Testis (tissue), 3 donors: ENCODE measurements around the gene NLK. TPM values are rescaled to one million over a fixed set of nuclear protein-coding genes. Genes with fewer than 3 reads are reported as not detected.

Experiments
- DNase-seq: peaks from one replicate; pipeline ENCODE4 v3.0.0-alpha.2; 2019
- H3K27ac ChIP-seq, 2 donors: fragments of 200-600 bp; sonication (generic); one replicate each; pipeline ENCODE4 v1.5.1; 2019
- H3K27me3 ChIP-seq: fragments of 200-600 bp; sonication (generic); one replicate; pipeline ENCODE4 v1.5.1; 2019
- H3K36me3 ChIP-seq: fragments of 200-600 bp; sonication (generic); one replicate; pipeline ENCODE4 v1.5.1; 2017; ENCODE audit warnings: low read depth; ENCODE audit errors: missing control alignments
- H3K4me1 ChIP-seq: fragments of 200-600 bp; sonication (generic); one replicate; pipeline ENCODE4 v1.5.1; 2019
- H3K4me3 ChIP-seq, 2 donors: fragments of 200-600 bp; sonication (generic); one replicate each; pipeline ENCODE4 v1.5.1; 2017 to 2019
- H3K9me3 ChIP-seq: fragments of 200-600 bp; sonication (generic); one replicate; pipeline ENCODE4 v1.5.1; 2017
- CTCF ChIP-seq, 3 experiments: fragments of 450-650 bp in 2 of 3; fragments of 200-600 bp in 1 of 3; sonication (generic) in 1 of 3; IDR thresholded peaks; one replicate each; pipeline ENCODE4 v1.5.1; 2016 to 2019; ENCODE audit warnings: antibody characterized with exemption in 3 of 3, mild to moderate bottlenecking in 2 of 3, moderate library complexity in 1 of 3
- POLR2A ChIP-seq: fragments of 450-650 bp; IDR thresholded peaks from one replicate; pipeline ENCODE4 v1.6.1; 2017; ENCODE audit warnings: antibody characterized with exemption, mild to moderate bottlenecking, moderate library complexity
- WGBS, 2 donors: methylation state at CpG; one replicate each; pipeline ENCODE4 v1.1.5; 2018; 5-methylcytosine and 5-hydroxymethylcytosine counted together
- intact Hi-C: fragments of 100-400 bp; cut with DNase I; formaldehyde crosslinking; loops from one replicate; pipeline ENCODE4 v1.15.1; 2023; ENCODE audit warnings: low total_unique reads
- polyA plus RNA-seq: library from polyadenylated mRNA; stranded (reverse); fragments of 350-450 nt; fragmentation: Illumina TruSeq; extraction: RNeasy Lipid Tissue Mini Kit (QIAGEN cat#74804); gene quantifications from one replicate; pipeline ENCODE4 v1.2.3, GENCODE V29; 2014; ENCODE audit warnings: low read depth, low replicate concordance; ENCODE audit not compliant: insufficient read depth
- total RNA-seq, 2 donors: library from RNA; depleted of rRNA; stranded (reverse); fragments of >200 nt; gene quantifications; one replicate each; pipeline ENCODE4 v1.2.3, GENCODE V29; 2016

NLK gene
- total and polyA plus RNA-seq, 3 donors from 2014 or later: 40.8 to 54.4 (median 47.0) TPM

- DNase-seq: peak; percentile 63
- H3K9me3 ChIP-seq: no peaks in the 10 kb centered on the region
- WGBS, 2 donors: 50 to 63% methylated on average over 2 of the region's 2 CpGs
- H3K27ac ChIP-seq: no peak overlapping the region
- intact Hi-C loops: no loop called here
- no peak for TF ChIP-seq POLR2A
- TF ChIP-seq CTCF (IDR thresholded peaks at IDR 0.05): no peak
- H3K4me3 ChIP-seq: no peak overlapping the region
- H3K36me3 ChIP-seq: no peaks in the 10 kb centered on the region
- peaks cover 5% of the 10 kb centered on the region for H3K4me1 ChIP-seq
- no peaks in the 10 kb centered on the region for H3K27me3 ChIP-seq
Measured at GRCh38 chr17:28187931-28188330, 145.5 kb downstream of the NLK start.

DNA sequence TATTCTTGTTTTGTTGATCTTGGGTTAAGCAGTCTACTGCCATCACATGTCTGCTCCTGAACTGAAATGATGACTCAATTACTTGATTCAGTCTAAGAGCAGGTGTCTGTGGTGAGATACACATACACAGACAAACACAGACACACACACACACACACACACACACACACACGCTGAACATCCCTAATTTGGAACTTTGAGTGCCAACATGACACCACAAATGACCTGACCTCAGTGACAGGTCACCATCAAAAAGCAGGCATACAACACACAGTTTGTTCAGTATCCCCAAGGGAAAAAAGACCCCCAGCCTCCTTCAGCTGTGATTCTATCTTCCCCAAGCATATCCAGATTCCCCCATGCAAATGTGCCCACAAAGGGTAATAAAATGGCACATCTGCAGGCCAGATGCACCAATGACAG lies 146.4 kb downstream of the NLK start:
- Histone ChIP-seq H3K27me3 (no peaks in the 10 kb centered on the region), H3K4me1 (peaks cover 5% of the 10 kb centered on the region), H3K36me3 (no peaks in the 10 kb centered on the region), H3K4me3 (no peak overlapping the region), H3K27ac (peak overlapping the region in 1 of 2 donors; percentile 42), H3K9me3 (no peaks in the 10 kb centered on the region)
- TF ChIP-seq POLR2A: no peak
- TF ChIP-seq CTCF (IDR thresholded peaks at IDR 0.05): no peak
- WGBS, 2 donors: 68 to 84% methylated on average over 1 of the region's 1 CpG
- no peak for DNase-seq
- intact Hi-C loops: no loop called here

DNA sequence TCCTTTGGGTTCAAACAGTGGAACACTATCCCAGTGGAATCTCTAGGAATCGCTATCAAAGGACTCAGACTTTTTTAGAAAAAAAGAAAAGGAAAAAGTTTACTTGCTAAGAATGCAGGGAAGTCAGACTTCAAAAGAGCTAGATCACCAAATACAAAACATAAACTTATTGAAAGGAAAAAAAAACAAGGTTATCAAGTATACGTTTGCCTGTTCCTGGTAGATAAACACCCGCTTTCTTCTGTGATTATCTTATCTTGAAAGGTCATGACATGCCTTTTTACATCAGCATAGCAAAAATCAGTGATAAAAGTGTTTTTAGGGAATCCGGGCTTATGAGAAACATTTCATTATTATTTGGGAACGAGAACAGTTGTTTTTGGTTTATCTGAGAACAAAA lies 147.2 kb downstream of the NLK start:
- WGBS, 2 donors: 31 to 61% methylated on average over 5 of the region's 5 CpGs
- intact Hi-C loops: no loop called here
- Histone ChIP-seq H3K27ac (peak overlapping the region in 1 of 2 donors; percentile 42), H3K36me3 (no peaks in the 10 kb centered on the region), H3K4me3 (no peak overlapping the region), H3K4me1 (peaks cover 5% of the 10 kb centered on the region), H3K9me3 (no peaks in the 10 kb centered on the region), H3K27me3 (no peaks in the 10 kb centered on the region)
- TF ChIP-seq CTCF (IDR thresholded peaks at IDR 0.05): no peak
- TF ChIP-seq POLR2A: no peak
- DNase-seq: no peak

DNA sequence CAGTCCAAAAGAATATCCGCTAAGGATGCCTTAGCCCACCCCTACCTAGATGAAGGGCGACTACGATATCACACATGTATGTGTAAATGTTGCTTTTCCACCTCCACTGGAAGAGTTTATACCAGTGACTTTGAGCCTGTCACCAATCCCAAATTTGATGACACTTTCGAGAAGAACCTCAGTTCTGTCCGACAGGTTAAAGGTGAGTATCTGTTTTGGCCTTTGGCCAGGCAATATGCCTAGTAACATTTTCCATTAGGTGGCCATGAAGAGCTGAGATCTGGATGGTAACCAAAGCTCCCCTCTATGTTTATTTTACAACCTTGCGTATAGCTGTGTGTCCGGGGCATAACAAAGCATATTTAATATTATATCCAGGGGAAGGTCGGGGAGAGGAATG lies 148.5 kb downstream of the NLK start:
- Histone ChIP-seq H3K4me1 (peaks cover 5% of the 10 kb centered on the region), H3K36me3 (no peaks in the 10 kb centered on the region), H3K27ac (no peak overlapping the region), H3K4me3 (no peak overlapping the region), H3K27me3 (no peaks in the 10 kb centered on the region), H3K9me3 (no peaks in the 10 kb centered on the region)
- WGBS, 2 donors: 94 to 95% methylated on average over 8 of the region's 8 CpGs
- intact Hi-C loops: no loop called here
- DNase-seq: no peak
- TF ChIP-seq POLR2A (no peak), CTCF (IDR thresholded peaks at IDR 0.05) (no peak)

- peaks cover 5% of the 10 kb centered on the region for H3K4me1 ChIP-seq
- peak; percentile 42 for DNase-seq
- no peak overlapping the region for H3K27ac ChIP-seq
- H3K36me3 ChIP-seq: no peaks in the 10 kb centered on the region
- no peaks in the 10 kb centered on the region for H3K9me3 ChIP-seq
- no peaks in the 10 kb centered on the region for H3K27me3 ChIP-seq
- intact Hi-C loops: no loop called here
- 57 to 74% methylated on average over 3 of the region's 3 CpGs for WGBS, 2 donors
- TF ChIP-seq CTCF (IDR thresholded peaks at IDR 0.05) (no peak), POLR2A (no peak)
- H3K4me3 ChIP-seq: no peak overlapping the region
Measured at GRCh38 chr17:28193241-28193640, 150.8 kb downstream of the NLK start.
